Stimulated activated CD8-positive, alpha-beta memory T cell treated with anti-CD3 and anti-CD28 coated beads, Interleukin-12 subunit alpha, Interleukin-12 subunit beta, amount 100 ng/mL, for 1 hour (primary cell): Measurements from ENCODE around the gene ABLIM2.

Source experiments
- DNase-seq: peaks from one replicate; pipeline ENCODE4 v3.0.0-alpha.2; 2020; ENCODE audit warnings: low read depth

Gene ABLIM2

DNA sequence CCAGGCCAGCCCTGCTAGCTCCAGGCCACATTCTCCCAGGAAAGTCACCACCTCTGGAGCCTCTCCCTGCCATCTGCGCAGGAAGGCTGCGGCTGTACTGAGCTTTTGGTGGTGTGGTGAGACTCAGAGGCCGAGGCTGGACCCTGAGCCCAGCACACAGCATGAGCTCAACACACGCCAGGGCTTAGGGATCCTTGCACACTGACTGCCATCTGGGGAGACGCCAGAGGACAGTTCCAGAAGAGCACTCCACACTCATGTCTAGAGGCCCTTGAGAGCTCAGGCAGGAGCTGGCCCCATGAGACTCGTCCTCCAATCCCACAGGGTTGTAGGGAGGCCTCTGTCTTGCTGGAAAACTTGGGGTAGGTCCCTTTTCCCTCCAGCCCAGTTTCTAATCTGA, 40.6 kb downstream of the ABLIM2 start:
- DNase-seq, result no peak

DNA sequence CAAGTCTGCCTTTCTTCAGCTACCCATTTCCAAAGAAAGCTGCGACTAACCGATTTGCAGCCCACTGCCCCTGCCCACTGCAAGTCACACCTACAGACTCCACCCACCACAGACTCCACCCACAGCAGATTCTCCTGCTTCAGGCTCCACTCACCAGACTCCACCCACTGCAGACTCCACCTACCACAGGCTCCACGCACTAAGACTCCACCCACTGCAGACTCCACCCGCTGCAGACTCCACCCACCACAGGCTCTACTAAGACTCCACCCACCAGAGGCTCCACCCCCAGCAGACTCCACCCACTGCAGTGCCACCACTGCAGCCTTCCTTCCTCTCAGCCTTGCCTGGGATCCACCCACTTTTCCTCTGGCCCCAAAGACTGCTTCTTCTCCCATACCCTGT, 41.3 kb downstream of the ABLIM2 start:
- DNase-seq, result no peak

DNA sequence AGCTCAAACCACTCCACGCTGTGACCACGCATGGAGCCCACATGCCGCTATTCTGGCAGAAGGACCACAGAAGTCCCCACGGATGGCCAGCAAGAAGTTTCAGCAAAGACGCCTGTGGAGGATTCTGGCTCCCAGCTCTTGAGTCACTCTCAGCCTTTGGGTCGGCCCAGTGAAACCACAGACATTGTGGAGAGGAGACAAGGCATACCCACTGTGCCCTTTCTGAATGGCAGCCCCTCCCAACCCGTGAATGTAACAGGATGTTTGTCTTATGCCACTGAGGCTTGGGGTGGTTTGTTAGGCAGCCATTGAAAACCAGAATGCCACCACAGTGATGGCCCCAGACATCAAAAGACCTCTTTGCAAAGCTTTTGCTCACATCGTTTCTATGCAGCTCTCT, 42.7 kb downstream of the ABLIM2 start:
- no peak for DNase-seq

DNA sequence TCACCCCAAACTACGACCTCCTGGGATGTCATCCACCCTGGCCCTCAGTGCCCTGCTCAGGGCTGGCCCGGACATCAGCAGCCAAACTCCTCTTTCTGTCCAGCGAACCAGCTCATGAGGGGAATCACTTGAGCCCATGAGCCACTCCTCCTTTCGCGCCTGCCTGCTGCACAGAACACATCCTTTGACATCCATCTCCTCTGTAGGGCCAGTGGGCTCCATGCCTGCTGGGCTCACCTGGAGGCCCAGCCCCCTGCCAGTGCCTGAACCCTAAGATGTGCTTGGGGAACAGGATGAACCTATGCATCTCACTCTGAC, 43.5 kb downstream of the ABLIM2 start:
- DNase-seq, result no peak

DNA sequence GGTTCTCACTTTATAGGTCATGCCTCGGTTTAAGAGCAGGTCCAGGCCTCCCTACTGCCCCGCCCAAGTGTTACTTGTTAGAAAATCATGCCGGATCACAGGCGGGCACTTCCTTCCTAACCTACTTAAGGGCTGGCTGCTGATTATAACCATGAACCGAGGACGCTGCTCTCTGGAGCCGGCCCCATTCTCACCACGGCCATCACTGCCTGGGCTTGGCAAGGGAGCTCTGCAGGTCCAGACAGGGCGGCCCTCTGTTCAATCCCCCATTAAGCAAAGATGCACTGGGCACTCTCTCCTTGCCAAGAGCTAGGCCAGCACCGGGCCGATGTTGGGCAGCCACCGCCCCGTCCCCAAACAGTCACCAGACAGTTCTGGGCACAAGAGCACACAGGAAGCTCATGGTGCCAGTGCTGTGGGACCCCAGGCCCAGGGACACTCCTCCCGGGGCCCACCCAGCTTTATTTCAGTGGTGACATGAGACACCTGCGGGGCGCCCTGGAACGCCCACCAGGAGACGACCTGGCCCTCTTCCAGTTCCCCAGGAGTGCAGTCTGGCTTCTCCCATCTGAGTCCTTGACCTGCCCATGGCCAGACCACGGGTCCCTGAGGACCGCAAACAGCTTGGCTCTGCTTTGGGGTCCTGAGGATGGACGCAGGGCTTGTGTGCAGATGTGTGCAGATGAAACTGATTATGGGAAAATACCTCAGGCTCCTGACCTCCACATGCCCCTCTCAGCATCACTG, 44.0 kb downstream of the ABLIM2 start:
- no peak for DNase-seq

DNA sequence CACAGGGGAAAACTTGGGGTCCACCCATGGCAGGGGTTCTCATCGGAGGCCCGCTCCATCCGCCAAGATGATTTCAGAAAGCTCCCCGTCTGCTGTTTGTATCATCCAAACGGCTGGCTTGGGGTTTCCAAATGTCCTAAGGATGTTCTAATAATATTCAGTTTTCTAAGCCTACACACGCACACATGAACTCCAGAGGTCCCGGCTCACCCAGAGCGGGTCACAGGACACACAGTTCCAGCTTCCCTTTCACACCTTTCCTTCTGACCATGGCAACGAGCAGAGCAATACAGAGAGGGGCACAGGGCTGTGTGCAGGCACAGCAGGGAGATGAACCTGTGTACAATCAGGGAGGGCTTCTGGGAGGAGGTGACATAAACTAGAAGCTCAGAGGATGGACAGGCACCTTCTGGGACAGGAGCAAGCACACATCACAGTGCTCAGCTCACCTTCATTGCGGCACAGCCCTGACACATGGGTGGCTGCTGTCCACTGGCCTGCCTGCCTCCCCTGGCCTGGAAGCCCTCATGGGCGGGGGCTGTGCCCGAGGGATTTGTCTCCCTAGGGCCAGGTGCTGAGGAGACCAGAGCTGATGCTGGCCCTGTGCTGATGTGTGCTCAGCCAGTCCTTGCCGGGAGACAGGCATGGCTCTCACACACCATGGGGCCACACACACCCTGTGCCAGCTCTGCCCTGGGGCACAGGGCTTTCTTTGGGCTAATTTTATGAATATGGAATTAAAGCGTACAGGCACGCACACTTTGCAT, 44.8 kb downstream of the ABLIM2 start:
- DNase-seq, result no peak

DNA sequence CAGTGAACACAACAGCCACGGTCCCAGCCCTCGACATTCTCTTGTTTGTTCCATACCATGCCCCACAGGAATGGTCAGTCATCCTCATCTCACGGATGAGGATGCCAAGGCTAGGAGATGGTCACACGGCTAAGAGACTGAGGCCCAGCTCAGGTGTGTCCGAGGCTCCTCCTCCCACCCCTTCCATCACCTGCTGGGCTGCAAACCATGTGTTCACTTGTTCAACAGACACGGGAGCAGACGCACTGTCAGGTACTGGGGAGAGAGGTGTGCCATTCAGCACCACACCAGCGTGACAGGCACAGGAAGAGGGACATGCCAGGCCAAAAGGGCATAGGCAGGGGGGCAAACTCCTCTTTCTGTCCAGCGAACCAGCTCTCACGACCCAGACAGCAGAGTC, 45.9 kb downstream of the ABLIM2 start:
- DNase-seq, result no peak

DNA sequence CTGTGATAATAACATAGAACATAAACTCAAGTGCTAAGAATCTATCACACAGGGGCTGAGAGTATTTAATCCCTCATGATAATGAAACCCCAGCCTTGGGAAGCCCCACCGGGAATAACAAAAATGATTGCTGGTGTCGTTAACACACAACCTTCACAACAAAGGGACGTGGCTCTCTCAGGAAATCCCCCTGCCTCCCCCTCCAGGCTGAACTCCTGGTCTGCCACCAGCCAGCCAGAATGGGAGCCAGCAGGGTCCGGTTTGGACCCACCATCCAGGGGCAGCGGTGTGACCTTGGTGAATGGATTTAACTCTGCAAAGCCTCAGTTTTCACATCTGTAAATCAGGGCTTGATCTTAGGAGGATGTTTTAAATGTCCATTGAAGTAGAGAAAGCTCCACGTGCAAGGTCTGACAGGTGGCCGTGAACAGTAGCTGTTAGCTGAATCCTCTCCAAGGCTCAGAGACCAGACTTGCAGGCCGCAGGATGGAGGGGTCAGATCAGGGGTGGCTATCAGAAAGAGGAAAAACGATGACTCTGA, 46.5 kb downstream of the ABLIM2 start:
- DNase-seq, result no peak

DNA sequence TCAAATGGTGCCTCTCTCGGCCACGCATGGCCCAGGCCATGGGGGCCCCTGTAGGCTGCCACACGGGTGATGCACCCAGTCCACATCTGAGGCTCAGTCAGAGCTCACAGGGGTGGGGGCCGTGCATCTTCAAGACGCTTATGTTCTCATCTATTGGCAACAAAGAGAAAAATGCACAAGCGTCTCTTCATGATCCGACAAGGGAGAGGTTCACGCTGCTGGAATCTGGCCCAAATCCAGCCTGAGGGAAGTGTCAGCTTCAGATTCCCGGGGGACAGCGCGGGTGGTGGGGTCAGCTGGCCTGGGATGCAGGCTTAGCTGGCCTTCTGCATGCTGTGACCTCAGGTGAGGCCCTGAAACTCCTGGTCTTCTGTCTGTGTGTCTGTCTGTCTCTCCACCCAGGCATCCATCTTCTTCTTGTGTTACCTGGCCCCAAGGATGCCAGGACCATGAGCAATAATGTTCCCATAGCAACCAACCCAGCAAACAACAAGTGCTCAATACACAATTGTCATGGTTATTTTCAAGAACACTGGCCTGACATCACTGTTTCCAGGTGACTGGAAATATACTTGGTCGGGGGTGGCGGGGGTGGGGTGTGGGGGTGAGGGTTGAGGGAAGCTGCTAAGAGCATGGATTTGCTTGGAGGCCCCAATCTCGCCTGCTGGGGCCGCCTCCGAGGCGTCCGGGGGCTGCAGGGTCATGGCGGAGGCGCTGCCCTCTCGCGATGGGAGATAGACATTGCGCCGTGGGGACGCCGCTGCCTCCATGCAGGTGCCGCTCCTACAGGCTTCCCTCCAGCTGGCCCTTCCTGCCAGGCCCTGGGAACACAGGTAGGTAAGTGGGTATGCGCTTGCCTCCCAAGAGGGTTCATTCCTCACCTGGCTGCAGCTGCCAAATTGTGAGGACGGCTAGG, 48.3 kb downstream of the ABLIM2 start:
- no peak for DNase-seq

DNA sequence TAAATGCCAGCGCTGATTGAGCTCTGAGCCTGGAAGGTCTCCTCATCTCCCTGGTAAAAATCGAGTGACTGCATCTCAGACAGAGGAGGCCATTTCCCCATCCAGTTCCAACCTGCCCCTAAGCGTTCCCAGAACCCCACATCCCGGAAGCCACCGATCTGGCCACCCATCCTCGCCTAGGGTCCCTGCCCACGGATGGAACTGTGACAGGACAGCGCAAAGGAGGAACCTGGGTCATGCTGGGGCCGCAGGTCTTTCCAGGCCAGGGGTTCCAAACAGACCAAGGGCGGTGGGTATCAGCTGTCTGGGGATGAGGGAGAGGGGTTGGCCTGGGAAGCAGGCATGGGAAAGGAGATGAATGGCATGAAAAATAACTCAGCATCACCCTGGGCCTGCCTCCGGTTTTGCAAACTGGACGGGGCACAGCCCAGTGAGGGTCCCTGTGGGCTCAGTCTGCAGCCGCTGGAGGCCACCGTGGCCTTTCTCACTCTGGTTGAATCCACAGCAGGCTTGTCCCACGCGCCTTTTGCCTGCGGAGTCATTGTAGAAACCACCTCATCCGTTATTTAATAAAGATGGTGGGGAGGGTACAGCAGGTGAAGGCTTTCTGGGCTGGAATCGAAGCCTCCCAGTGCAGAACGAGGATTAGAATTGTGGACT, 49.1 kb downstream of the ABLIM2 start:
- DNase-seq, result no peak

DNA sequence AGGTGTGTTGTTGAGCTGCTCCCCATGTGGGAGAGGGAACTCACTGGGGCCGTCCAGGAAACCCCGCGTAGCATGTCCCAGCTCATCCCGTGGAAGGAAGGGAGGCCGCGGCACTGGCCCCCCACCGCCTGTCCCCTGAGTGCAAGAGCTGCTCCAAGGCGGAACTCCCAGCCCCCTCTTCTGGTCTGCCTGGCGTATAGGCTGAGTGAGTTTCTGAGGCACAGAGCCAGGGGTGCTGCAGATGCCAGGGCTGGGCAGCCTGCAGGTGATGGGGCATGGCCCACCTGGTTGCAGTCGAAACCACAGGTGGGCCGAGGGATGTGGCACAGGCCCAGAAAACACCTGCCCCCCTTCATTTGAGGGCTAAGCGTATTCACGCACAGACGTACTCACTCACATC, 49.6 kb downstream of the ABLIM2 start:
- no peak for DNase-seq

DNA sequence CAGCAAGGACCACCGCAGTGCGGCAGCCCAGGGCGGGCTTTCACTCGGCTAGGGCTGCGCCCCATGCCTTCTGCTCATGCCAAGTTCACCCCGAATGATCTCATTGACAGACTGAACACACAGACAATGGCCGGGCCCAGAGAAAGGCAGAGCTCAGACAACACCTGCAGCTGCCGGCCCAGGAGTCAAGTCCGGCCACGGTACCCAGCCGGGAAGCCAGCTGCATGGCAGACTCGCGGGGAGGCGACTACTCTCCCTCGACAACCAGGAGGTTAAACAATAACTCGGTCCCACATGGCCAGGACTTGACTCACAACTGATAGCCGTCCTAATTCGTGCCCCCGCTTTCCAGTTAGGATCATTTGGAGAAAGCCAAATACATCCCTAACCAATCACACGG, 50.4 kb downstream of the ABLIM2 start:
- no peak for DNase-seq

DNA sequence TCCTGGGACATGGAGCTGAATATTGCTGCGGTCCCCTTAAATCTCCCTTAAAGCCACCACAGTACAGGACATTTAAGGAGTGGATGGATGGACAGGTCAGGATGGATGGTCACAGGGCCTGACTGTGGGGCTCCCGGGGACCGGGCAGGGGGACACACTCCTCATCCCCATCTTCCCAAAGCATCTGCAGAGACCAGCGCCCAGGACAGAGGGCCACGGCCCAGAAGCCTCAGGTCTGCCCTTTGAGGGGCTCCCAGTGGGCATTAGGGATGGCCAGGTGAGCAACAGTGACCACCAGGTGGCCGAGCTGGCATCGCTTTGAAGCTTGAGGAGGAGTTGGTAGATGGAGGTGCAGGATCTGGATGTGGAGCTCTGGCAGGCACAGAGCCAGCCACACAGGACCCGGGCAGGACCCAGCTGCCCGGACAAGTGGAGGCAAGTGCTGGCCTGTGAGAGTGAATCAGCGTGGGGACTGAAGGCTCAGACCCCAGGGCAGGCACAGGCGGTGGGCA, 51.4 kb downstream of the ABLIM2 start:
- no peak for DNase-seq

DNA sequence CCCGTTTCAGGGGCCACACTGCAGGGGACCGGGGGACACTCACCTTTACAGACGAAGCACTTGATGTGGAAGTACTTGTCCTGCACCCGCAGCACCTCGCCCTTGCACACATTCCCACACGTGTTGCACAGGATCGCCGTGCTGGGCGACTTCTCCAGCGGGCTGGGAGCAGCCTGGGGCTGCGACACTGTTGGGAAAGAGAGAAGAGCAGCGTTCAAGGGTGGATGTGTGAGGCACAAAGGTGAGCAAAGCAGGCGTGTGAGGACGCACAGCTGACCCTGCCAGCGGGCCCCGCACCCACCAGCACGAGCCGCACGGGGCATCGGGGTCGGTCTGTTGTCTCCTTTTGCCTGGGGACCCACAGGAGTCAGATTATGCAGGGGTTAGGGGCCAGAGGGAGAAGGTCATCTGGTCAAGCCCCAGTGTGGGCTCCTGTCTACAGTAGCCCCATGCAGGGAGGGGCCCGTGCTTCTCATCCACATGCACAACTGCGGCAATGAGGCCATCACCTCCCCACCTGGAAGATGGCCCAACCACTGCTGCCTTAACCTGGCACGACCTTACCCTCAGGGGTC, 52.1 kb downstream of the ABLIM2 start:
- DNase-seq, result no peak

DNA sequence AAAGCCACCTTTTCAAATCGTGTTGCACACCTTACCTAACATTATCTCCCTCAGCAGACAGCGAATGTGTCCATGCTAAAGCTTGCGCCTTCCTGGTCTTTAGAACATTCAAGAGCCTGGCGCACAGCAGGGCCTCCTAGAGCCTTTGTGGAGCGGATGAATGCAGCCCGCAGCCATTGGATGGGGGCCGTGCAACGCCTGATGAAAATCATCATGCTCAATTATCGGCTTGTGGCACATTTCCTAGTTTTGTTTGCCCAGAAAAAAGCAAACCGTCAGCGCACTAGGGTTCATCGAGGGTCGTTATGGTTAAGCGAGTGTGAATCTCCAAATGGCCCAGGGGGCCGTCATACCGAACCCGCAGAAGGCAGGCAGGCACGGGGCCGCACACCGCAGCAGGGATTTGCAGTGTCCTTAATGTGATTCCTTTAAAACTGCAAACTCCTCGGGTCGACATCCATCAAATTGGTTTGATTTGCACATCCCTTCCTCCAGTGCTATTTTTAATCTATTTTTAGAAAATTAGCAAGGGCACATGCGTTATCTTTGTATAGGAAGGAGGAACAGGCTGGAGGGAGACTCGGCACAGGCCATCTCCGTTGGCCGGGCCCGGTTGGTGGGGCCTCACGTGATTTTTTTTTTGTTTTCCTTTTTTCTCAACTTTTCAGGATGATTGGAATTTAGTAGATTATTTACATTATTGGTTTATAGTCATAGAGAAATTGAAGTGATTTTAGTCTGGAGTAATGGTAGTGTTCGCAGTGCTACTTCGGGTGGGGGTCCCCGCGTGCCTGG, 53.1 kb downstream of the ABLIM2 start:
- no peak for DNase-seq

DNA sequence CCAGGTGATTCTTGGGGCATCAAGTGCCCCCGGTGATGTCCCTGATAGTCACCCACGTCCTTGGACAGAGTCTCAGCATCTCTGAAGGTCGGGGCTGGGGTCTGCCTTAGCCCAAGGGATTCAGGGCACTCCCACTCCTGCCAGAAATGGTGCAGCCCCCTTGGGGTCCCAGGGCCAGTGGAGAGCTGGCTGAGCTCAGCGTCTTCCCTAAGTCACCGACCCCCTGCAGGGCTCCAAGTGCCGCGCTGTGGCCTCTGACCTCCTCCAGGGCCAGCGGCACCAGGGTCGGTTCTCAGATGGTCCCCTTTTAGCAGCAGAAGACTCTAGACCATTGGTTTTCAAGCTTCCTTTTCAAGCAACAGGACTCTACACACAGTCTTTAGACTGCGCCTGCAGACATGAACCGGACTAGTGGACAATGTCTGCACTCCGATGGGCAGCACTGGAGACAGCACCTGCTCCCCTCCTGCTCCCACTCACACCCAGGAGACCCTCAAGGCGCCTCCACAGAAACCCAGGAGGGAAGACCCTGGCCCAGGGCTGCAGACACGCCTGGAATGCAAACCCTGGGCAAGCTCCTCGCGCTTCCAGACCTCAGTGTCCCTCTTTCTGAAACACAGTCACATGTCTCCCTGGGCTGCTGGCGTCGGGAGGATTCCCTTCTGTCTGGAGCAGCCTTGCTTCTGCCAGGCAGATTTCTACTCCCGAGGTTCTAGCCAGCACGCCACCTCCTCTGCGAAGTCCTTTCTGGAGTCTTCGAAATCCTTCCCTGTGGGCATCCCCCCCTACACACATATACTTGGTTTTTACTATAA, 53.9 kb downstream of the ABLIM2 start:
- DNase-seq, result no peak

DNA sequence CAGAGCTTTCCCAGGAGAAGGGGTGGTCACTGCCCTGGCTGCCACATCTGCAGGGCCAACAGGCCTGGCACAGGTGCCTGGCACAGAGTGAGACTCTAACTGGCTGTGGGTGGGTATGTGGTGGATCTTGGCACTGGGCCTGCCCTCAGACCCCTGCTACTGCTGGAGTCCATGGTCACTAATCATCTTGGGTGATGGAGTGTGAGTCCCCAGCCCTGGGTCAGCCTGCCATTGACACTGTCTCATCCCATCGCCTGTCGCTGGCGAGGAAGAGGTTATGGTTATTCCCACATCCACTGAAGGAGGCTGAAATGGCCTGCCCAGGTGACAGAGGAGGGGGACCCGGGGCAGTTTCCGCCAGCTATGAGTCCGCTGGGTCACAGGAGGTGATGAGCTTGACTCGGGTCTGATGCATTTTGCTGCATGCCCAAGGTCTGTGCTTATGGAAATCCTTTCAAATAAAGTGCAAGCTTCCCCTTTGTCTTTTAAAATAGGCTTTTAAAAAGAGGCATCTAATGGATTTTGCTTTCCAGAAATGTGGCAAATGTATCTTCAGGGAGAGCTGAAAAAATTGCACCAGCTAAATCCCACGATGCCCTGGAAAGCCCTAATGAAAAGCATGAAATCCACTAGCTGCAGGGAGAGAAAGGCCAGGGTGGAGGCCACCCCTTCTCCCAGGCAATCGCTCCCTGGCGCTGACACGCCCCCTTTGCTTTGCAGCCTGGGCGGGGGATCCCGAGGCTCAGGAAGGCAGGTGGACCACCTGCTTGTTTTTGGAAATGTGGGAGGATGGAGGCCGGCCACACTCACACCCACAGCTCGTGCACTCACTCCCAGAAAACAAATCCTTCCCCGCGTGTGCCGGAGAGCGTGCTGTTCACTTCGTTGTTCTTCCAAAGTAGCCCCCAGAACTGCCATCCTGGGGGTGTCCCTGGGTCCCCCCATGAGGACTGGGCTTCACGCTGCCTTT, 54.9 kb downstream of the ABLIM2 start:
- no peak for DNase-seq

DNA sequence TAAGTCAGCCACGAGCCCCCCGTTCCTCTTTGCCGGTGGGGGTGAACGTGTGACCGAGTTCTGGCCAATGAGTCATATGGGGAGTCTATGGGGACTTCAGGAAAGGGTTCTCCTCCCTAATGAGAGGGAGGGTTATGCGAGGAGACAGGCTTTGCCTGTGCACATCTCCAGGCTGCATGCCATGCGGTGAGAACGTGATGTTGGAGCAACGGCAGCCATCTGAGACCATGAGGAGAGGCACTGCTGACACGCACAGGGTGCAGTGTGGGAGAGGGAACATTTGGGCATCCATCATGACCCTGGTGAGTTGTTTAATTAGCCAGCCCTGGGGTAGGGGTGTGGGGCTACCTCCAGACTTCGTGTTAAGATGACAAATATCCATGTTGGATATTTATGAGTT, 55.8 kb downstream of the ABLIM2 start:
- no peak for DNase-seq

DNA sequence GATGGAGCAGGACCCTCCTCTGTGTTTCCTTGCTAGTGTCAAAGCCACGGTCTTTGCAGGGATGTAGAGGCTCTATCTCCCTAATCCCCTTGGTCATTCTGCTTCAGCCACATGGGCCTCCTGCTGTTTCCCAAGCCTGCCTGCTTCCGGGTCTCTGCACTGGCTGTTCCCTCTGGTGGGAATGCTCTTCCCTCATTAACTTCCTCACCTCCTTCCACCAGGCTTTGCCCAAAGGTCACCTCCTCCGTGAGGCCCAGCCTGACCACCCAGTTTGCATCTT, 56.6 kb downstream of the ABLIM2 start:
- DNase-seq, result no peak
